Lower lobe of right lung (tissue), 2 donors: Measurements from ENCODE around the gene TAAR6. TPM values are rescaled to one million over a fixed set of nuclear protein-coding genes. Genes with fewer than 3 reads are reported as not detected.
"Not testable (repeated sequence)": the region's sequence is repeated elsewhere in the genome, so short reads cannot be mapped to it uniquely, and the experiment has no call there.

ENCODE experiments used
- ATAC-seq, 2 donors: fragments of 200-7000 bp; cut with Tn5 transposase; one replicate each; pipeline ENCODE4 v1.9.1; 2020 to 2022; ENCODE audit warnings: mild to moderate bottlenecking in 2 of 2, moderate library complexity in 2 of 2
- DNase-seq: peaks from one replicate; pipeline ENCODE4 v3.0.0-alpha.2; 2020
- H3K27ac ChIP-seq: fragments of 200-600 bp; one replicate; pipeline ENCODE4 v1.8.0; 2022
- H3K27me3 ChIP-seq: fragments of 200-600 bp; one replicate; pipeline ENCODE4 v1.8.0; 2022; ENCODE audit warnings: low read depth
- H3K36me3 ChIP-seq: fragments of 200-600 bp; one replicate; pipeline ENCODE4 v1.8.0; 2022; ENCODE audit warnings: mild to moderate bottlenecking
- H3K4me1 ChIP-seq: fragments of 200-600 bp; one replicate; pipeline ENCODE4 v1.8.0; 2022
- H3K4me3 ChIP-seq: fragments of 200-600 bp; one replicate; pipeline ENCODE4 v1.8.0; 2022; ENCODE audit warnings: mild to moderate bottlenecking
- H3K9me3 ChIP-seq: fragments of 200-600 bp; one replicate; pipeline ENCODE4 v1.8.0; 2022
- intact Hi-C: fragments of 100-400 bp; cut with DNase I; formaldehyde crosslinking; loops from one replicate; pipeline ENCODE4 v1.11.0; 2022
- total RNA-seq: library from RNA; stranded (reverse); fragmentation: NEBNext Ultra II Directional; extraction: Animal tissue kit (Norgen Biotek cat#: 25700); gene quantifications from one replicate; pipeline ENCODE4 v1.2.1, GENCODE V29; 2021
- TF ChIP-seq, protein P1 (sequence below): fragments of 200-600 bp; IDR thresholded peaks from one replicate; pipeline ENCODE4 v1.8.0; 2022; ENCODE audit warnings: antibody characterized with exemption, mild to moderate bottlenecking
- donor health status: DM: no; HTN: yes; CAD: no; lungs with severe emphysema.

TAAR6 gene
- total RNA-seq, 1 donor from 2014 or later = not detected

GRCh38 chr6:132530293-132530974, 39.7 kb upstream of the TAAR6 start:
- Histone ChIP-seq H3K27ac (no peak overlapping the region), H3K36me3 (no peaks in the 10 kb centered on the region), H3K27me3 (no peaks in the 10 kb centered on the region), H3K4me3 (no peak overlapping the region), H3K9me3 (no peaks in the 10 kb centered on the region), H3K4me1 (peaks cover 4% of the 10 kb centered on the region)
- intact Hi-C loops = no loop called here
- DNase-seq (no peak), ATAC-seq (peak; percentile 76 to 88)
- TF ChIP-seq, protein P1, sequence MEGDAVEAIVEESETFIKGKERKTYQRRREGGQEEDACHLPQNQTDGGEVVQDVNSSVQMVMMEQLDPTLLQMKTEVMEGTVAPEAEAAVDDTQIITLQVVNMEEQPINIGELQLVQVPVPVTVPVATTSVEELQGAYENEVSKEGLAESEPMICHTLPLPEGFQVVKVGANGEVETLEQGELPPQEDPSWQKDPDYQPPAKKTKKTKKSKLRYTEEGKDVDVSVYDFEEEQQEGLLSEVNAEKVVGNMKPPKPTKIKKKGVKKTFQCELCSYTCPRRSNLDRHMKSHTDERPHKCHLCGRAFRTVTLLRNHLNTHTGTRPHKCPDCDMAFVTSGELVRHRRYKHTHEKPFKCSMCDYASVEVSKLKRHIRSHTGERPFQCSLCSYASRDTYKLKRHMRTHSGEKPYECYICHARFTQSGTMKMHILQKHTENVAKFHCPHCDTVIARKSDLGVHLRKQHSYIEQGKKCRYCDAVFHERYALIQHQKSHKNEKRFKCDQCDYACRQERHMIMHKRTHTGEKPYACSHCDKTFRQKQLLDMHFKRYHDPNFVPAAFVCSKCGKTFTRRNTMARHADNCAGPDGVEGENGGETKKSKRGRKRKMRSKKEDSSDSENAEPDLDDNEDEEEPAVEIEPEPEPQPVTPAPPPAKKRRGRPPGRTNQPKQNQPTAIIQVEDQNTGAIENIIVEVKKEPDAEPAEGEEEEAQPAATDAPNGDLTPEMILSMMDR = peak; percentile 82

DNA sequence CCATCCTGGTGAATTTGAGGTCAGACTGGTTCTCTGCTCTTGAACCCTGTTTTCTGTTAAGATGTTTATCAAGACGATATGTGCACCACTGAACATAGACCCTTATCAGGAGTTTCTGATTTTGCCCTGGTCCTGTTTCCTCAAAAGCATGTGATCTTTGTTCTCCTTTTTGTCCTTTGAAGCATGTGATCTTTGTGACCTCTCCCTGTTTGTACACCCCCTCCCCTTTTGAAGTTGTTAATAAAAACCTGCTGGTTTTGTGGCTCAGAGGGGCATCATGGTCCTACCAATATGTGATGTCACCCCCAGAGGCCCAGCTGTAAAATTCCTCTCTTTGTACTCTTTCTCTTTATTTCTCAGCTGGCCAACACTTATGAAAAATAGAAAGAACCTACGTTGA, 35.6 kb upstream of the TAAR6 start:
- H3K27me3 ChIP-seq, H3K4me3 ChIP-seq, H3K4me1 ChIP-seq, DNase-seq, intact Hi-C loops, H3K27ac ChIP-seq, H3K36me3 ChIP-seq, H3K9me3 ChIP-seq, ATAC-seq: not testable (repeated sequence)

DNA sequence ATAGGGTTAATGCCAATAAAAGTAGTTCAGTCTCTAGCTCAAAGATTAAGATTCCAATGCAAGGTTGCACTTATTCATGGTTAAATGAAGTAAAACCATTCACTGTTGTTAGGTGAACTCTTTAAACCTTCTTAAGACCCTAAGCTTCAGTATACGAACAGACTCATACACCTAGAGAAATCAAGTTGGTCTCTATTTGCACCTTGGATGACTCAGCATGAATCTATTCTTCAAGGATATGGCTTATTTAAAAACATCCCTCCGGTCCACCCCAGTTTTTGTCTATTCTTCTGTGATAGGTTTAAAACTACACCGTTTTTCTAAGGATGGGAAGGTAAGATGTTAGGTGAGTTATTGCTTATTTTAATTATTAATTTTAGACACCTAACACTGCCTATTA, 33.0 kb upstream of the TAAR6 start:
- DNase-seq (no peak), ATAC-seq (no peak)
- Histone ChIP-seq H3K36me3 (no peaks in the 10 kb centered on the region), H3K9me3 (no peaks in the 10 kb centered on the region), H3K4me1 (no peaks in the 10 kb centered on the region), H3K27me3 (no peaks in the 10 kb centered on the region), H3K4me3 (no peak overlapping the region), H3K27ac (no peak overlapping the region)
- intact Hi-C loops = no loop called here
- TF ChIP-seq, protein P1 = no peak

GRCh38 chr6:132537977-132538376, 32.1 kb upstream of the TAAR6 start, which contains the start of gene TAAR9:
TSS of gene TAAR9 (plus strand) at chr6:132538277. CDS start at chr6:132538290, 13 bp downstream.
- no peak for DNase-seq
- TF ChIP-seq, protein P1 = no peak
- intact Hi-C loops = no loop called here

GRCh38 chr6:132544826-132545225, 25.3 kb upstream of the TAAR6 start:
- Histone ChIP-seq H3K36me3 (no peaks in the 10 kb centered on the region), H3K4me3 (no peak overlapping the region), H3K9me3 (no peaks in the 10 kb centered on the region), H3K4me1 (no peaks in the 10 kb centered on the region), H3K27ac (no peak overlapping the region), H3K27me3 (no peaks in the 10 kb centered on the region)
- no peak for DNase-seq
- TF ChIP-seq, protein P1 = no peak
- ATAC-seq = no peak
- intact Hi-C loops = no loop called here

More at GRCh38 chr6:132537977-132538376, 32.1 kb upstream of the TAAR6 start, which contains the start of gene TAAR9:
- Histone ChIP-seq H3K4me3 (no peak within 1 kb of the TSS), H3K9me3 (no peaks in the 10 kb centered on the region), H3K36me3 (no peaks in the 10 kb centered on the region), H3K27me3 (no peaks in the 10 kb centered on the region), H3K4me1 (no peaks in the 10 kb centered on the region), H3K27ac (no peak within 1 kb of the TSS)
- ATAC-seq = no peak

- ATAC-seq (no peak), DNase-seq (no peak)
- Histone ChIP-seq H3K27me3 (no peaks in the 10 kb centered on the region), H3K4me1 (no peaks in the 10 kb centered on the region), H3K36me3 (no peaks in the 10 kb centered on the region), H3K9me3 (no peaks in the 10 kb centered on the region), H3K27ac (no peak overlapping the region), H3K4me3 (no peak overlapping the region)
- TF ChIP-seq, protein P1 = no peak
- intact Hi-C loops = no loop called here
Measured at GRCh38 chr6:132548746-132549463, 21.2 kb upstream of the TAAR6 start.
